ENCODE measurements around the gene SMAP2.
"Not testable (repeated sequence)": the region's sequence is repeated elsewhere in the genome, so short reads cannot be mapped to it uniquely, and the experiment has no call there.

SMAP2 gene

GRCh38 chr1:40373323-40374283 is at the start of gene SMAP2:
SMAP2 (plus strand) TSS chr1:40373727; CDS start chr1:40374121, 394 bp downstream.
- DNase-seq, result peak; percentile 90

- not testable (repeated sequence) for DNase-seq
These were observed 42.1 kb upstream of the SMAP2 start for GRCh38 chr1:40331403-40331802.

DNA sequence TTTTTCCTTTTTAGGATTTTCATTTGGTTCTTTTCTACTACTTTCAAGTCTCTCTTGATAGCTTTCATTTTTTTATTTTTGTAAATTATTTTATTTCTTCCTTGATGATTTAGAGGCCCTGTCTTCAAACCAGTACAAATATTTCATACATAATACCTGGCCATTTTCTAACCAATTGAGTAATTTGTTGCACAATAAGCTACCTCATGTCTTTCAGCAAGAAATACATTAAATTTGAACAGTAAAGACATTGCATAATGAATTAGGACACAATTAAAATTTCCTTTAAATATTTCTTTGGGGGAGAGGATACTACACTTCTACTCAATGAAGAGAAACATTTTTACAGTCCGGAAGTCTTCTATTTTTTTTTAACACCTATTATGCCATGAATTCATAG is 40.8 kb upstream of the SMAP2 start:
- no peak for DNase-seq

- no peak for DNase-seq
These were observed 36.1 kb upstream of the SMAP2 start for GRCh38 chr1:40337443-40337842.

- DNase-seq, result peak; percentile 68
These were observed 34.6 kb upstream of the SMAP2 start for GRCh38 chr1:40338745-40339419.

DNA sequence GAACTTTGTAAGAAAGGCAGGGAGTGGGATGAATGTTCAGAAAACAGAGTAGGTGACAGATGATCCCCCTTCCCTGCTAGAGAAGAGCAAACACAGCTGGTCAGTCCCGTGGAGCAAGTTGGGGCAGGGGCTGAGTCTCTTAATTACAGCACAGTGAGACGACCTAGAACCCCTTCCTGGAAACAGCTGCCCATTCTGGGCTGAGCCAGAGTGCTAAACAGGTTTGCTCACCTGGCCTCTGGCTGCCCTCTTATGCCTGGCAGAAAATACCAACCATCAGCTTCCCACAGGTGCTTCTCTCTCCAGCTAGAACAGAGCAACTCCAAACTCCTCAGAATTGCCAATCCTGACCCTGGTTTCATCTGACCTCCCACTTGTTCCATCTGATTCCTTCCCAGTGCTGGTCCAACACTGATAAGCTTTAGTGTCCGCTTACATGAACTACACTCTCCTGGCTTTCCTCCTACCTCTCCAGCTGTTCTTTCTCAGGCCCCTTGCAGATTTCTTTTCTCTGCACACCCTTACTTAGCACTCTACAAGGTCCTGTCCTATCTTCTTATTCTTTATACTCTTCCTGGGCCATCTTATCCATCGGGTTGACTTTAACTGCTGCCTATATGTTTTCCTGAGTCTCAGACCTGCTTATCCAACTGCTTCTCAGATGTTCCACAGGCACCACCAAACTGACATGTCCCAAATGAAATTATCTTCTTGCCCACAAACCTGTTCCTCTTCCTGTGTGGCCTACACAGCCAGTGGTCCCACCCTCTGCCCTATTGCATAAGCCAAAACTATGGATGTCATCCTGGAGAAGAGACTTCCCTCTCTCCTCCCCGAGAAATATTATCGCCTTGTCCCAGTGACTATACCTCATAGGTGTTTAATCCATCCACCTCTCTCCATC is 33.9 kb upstream of the SMAP2 start:
- no peak for DNase-seq

DNA sequence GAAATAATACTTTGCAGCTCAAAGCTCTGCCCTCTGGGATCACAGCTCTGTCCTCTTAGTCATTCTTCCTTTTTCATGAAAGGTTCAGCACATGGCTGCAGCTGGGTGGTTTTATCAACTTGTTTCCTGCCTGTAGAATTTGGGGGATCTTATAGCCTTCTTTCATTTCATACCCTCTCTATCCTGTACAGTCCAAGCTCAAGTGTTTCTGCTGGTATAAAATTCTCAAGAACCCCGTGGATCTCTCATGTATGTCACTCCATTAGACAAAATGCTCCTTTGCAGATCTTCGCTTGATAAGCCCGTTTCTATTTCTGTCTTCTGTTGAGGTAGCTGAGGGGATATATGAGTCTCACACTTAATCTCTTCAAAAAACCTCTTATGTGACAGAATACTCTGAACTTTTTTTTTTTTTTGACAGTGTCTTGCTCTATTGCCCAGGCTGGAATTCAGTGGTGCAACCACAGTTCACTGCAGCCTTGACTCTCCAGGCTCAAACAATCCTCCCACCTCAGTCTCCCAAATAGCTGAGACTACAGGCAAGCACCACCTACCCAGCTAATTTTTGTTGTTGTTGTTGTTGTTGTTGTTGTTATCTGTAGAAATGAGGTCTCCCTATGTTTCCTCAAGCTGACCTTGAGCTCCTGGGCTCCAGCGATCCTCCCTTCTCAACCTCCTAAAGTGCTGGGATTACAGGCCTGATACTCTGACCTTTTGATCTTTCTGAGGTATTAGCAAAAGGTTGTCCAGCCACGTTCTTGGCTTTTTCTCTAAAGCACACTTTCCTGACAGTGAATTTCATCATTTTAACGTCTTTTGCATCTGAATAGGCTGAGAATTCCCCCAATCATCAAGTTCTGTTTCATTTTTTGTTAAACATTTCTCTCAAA is 31.8 kb upstream of the SMAP2 start:
- no peak for DNase-seq

DNA sequence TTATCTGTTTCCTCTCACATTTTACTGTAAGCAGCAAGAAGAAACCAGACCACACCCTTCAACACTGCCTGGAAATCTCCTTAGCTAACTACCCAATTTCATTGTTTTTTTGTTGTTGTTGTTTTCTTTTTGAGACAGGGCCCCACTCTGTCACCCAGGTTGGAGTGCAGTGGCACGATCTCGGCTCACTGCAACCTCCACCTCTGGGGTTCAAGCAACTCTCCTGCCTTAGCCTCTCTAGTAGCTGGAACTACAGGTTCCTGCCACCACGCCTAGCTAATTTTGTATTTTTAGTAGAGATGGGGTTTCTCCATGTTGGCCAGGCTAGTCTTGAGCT is 31.2 kb upstream of the SMAP2 start:
- DNase-seq, result not testable (repeated sequence)

GRCh38 chr1:40344597-40344996 is 28.9 kb upstream of the SMAP2 start:
- no peak for DNase-seq

DNA sequence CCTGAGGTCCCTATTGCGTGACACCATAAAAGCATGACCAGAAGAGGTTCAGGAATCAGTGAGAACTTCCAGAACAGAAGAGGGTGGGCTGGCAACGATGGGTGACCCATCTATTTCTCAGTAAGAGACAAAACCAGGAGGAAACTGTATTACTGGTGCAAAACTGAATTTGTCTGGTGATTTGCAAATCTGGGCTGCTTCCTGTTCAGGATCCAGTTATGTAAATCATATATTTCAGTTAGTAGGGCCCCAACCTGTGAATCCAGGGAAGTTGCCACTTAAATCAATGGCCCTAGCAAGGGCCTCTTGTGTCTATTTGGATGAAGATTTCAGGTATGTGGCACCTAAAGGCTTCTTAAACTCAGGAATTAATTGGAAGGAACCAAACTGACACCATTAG is 23.1 kb upstream of the SMAP2 start:
- no peak for DNase-seq

DNA sequence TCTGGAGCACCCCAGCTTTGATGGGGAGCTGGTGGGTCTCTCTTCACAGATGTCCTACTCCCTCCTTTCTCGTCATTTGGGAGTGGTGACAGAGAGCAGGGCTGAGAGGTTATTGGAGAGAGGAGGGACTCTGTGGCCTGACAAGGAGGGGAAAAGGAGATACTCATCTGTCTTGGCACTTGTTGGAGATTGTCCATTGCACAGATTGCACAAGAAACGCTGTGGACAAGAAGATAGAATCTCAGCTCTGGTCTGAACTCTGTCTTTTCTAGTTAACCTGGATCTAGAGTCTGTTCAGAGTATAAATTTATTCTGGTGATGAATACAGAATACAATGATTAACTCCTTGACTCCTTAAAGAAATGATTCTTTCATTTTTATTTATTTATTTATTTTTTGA is 22.4 kb upstream of the SMAP2 start:
- DNase-seq, result no peak

- no peak for DNase-seq
These were observed 21.4 kb upstream of the SMAP2 start for GRCh38 chr1:40352126-40352525.

GRCh38 chr1:40353082-40353481 is 20.4 kb upstream of the SMAP2 start:
- DNase-seq, result no peak

DNA sequence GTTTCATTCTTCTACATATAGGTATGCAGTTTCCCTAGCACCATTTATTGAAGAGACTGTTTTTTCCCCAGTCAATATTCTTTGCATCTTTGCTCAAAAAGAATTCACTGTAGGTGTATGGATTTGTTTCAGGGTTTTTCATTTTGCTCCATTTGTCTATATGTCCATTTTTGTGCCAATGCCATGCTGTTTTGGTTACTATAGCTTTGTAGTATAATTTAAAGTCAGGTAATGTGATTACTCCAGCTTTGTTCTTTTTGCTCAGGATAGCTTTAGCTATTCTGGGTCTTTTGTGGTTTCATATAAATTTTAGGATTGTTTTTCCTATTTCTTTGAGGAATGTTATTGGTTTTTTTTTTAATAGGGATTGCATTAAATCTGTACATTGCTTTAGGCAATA is 15.9 kb upstream of the SMAP2 start:
- no peak for DNase-seq

DNA sequence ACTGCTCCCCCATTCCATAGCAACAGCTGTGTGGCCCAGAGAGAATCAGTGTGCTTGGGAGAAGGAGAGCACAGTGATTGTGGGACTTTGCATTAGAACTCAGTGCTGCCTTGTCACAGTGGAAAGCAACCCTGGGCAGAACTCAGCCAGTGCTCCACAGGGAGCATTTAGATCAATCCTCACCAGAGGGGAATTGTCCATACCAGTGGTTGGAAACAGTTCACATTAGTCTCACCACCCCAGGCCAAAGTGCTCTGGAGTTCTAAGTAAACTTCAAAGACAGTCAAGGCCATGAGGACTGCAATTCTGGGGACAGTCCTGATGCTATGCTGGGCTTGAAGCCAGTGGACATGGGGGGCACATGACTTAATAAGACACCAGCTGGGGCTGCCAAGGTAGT is 12.9 kb upstream of the SMAP2 start:
- DNase-seq, result no peak

DNA sequence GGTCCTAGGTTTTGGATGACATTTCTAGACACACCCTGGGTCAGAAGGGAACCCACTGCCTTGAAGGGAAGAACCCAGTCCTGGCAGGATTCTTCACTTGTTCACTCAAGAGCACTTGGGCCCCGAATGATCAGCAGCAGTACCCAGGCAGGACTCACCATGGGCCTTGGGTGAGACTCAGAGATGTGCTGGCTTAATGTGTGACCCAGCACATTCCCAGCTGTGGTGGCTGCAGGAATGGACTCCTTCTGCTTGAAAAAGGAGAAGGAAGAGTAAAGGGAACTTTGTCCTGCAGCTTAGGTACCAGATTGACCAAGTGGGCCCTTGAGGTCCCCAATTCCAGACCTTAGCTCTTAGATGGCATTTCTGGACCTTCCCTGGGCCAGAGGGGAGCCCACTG is 12.3 kb upstream of the SMAP2 start:
- DNase-seq, result no peak

- no peak for DNase-seq
These were observed 11.9 kb upstream of the SMAP2 start for GRCh38 chr1:40361637-40362036.

DNA sequence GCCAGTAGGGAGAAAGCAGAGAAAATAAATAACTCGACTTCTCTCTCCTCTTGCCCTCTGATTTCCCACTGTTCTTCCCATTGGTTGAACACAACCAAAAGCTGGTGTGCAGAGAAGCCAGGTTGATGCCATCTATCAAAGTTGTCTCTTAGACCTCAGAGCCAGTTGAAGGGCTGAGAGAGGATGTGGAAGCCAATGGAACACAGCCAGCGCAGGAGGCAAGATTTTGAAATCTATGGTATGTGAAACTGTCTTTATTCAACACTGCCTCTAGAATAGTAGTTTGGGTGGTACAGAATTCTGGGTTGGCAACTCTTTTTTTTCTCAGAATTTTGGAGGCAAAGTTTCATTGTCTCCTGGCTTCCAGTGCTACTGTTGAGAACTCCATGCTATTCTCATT is 11.3 kb upstream of the SMAP2 start:
- DNase-seq, result no peak

- no peak for DNase-seq
These were observed 10.8 kb upstream of the SMAP2 start for GRCh38 chr1:40362699-40363098.

DNA sequence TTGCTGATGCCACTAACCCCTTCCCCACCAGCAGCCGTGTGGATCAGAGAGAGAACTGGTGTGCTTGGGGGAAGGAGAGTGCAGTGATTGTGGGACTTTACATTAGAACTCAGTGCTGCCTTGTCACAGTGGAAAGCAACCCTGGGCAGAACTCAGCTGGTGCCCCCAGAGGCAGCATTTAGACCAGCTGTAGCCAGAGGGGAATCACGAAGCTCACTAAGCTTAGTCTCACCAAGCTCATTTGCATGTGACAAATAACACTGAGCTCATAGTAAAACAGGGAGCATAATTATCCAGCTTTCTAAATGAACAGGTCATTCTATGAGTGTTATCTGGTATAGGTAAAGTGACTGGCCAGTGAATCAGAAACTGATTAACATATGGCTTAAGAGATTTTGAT is 9.8 kb upstream of the SMAP2 start:
- DNase-seq, result no peak

- DNase-seq, result no peak
These were observed 1.7 kb upstream of the SMAP2 start for GRCh38 chr1:40371707-40372258.

Data from DMS79 treated with DMSO at 0.1 percent for 48 hours (cell line).